GM12864 (cell line): ENCODE data around the gene NPW.

ENCODE experiments used
- DNase-seq: peaks from one replicate; pipeline ENCODE4 v3.0.0-alpha.2; 2011; ENCODE audit warnings: low read depth
- H3K4me3 ChIP-seq: 2 replicates; pipeline ENCODE4 v1.5.1; 2011; ENCODE audit warnings: mild to moderate bottlenecking, low read depth, low read length, control low read depth
- CTCF ChIP-seq: IDR thresholded peaks from 2 replicates; pipeline ENCODE4 v1.5.1; 2011; ENCODE audit warnings: low read depth, mild to moderate bottlenecking, moderate library complexity, low read length, control low read depth, inconsistent platforms; ENCODE audit errors: missing control alignments

Gene NPW

DNA sequence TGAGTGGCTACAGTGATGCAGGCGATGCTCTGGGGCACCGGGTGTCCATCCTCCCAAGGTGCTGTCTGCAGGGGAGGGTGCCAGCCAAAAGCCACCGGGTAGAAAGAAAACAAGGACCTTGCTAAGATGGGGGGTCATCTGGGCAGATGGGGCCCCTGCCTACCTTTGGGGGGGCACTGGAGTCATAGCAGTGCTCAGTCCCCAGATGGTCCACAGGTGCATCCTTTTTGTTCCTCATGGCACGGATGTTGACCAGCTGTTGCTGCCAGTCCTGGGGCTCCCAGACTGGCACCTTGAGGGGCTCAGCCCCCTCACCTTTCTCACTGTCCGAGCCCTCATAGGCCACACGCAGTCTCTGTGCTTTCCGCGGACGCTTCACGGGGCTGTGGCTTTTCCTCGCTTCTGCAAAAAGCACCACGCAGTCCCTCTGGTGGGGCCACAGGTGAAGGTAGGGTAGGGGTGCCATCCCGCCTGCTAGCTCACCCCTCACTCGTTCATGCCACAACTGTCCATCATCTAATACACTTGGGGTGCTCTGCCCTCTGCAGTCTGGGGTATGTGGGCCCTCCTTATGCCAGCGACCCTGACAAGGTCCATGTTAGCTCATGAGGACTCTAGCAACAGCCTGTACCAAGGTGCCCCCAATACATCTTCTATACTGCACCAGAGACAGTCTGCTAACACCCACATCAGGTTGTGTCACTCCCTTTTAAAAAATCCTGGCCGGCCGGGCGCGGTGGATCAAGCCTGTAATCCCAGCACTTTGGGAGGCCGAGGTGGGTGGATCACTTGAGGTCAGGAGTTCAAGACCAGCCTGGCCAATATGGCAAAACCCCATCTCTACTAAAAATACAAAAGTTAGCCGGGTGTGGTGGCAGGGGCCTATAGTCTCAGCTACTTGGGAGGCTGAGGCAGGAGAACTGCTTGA, 26.6 kb downstream of the NPW start:
- DNase-seq: no peak
- H3K4me3 ChIP-seq: no peak overlapping the region

DNA sequence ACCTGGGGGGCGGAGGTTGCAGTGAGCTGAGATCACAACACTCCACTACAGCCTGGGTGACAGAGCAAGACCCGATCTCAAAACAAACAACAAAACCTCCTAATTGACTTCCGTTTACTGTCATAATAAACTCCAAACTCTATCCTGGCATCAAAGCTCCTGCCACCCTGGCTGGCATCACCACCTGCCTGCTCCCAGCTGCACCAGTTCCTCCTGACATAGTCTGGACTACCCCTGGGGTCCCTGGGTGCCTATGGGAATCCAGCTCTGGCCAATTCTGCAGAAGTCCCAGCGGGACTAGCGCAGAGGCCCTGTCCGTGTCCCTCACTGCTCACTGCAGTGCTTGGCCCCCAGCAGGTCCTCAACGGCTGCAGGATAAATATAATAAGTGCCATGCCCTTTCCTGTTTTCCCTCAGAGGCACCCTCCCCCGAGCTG, 27.3 kb downstream of the NPW start:
- H3K4me3 ChIP-seq: peak overlapping the region; percentile 79
- no peak for DNase-seq
- no peak for TF ChIP-seq CTCF

More for the DNA sequence above, 26.6 kb downstream of the NPW start:
- no peak for TF ChIP-seq CTCF

- peak within 1 kb of the TSS; percentile 79 for H3K4me3 ChIP-seq
- TF ChIP-seq CTCF: no peak
- peak; percentile 86 for DNase-seq
Observed at GRCh38 chr16:2047330-2048115, 27.9 kb downstream of the NPW start, which contains the start of the genes NTHL1 and TSC2. Gene NTHL1 (minus strand): TSS chr16:2047834. CDS start chr16:2047823, 11 bp downstream. Gene TSC2 (plus strand): TSS chr16:2047985. CDS start chr16:2048616, 631 bp downstream.

GRCh38 chr16:2048116-2048543, 28.5 kb downstream of the NPW start:
- TF ChIP-seq CTCF: no peak
- peak overlapping the region; percentile 79 for H3K4me3 ChIP-seq
- DNase-seq: no peak

GRCh38 chr16:2053211-2053610, 33.6 kb downstream of the NPW start:
- DNase-seq: no peak
- no peak overlapping the region for H3K4me3 ChIP-seq
- TF ChIP-seq CTCF: no peak

GRCh38 chr16:2053897-2054296, 34.3 kb downstream of the NPW start:
- DNase-seq: no peak
- no peak for TF ChIP-seq CTCF
- H3K4me3 ChIP-seq: no peak overlapping the region
